Measurements from ENCODE around the gene PTBP1. TPM values are rescaled to one million over a fixed set of nuclear protein-coding genes. Genes with fewer than 3 reads are reported as not detected.

The PTBP1 gene
- polyA plus RNA-seq, 3 donors = 62.4 to 117 (median 81.6) TPM

- Histone ChIP-seq H3K4me3 (replicated peaks in 1 of 3; ENCODE audit: low read depth in 2 of 3, low read length in 3 of 3) (peak overlapping the region in 2 of 3 experiments; percentile 17 to 60), H3K4me2 (replicated peaks; ENCODE audit: extremely low read depth, low read length, poor library complexity, severe bottlenecking) (peak overlapping the region; percentile 69), H3K27ac (ENCODE audit: low read depth in 1 of 2, low read length in 2 of 2) (no peak overlapping the region), H2AFZ (ENCODE audit: insufficient read depth, low read depth, low read length, poor library complexity, severe bottlenecking) (peak overlapping the region; percentile 61), H3K79me2 (ENCODE audit: insufficient read depth, low read length) (peaks cover 66% of the 10 kb centered on the region), H3K4me1 (ENCODE audit: control insufficient read depth in 1 of 2, insufficient read depth in 2 of 2, low read length in 2 of 2) (peaks cover 60 to 63% of the 10 kb centered on the region in 2 donors), H3K27me3 (ENCODE audit: control insufficient read depth in 2 of 2, insufficient read depth in 2 of 2, low read length in 2 of 2) (no peaks in the 10 kb centered on the region), H4K20me1 (ENCODE audit: insufficient read depth, low read length) (no peaks in the 10 kb centered on the region), H3K36me3 (replicated peaks in 1 of 2; ENCODE audit: control insufficient read depth in 1 of 2, insufficient read depth in 2 of 2, low read length in 2 of 2) (no peaks in the 10 kb centered on the region), H3K9ac (ENCODE audit: insufficient read depth, low read length, poor library complexity, severe bottlenecking) (peak overlapping the region; percentile 21), H3K9me3 (replicated peaks in 1 of 2; ENCODE audit: control insufficient read depth in 1 of 2, insufficient read depth in 1 of 2, low read length in 2 of 2) (no peaks in the 10 kb centered on the region)
- H3K4me1 Mint-ChIP-seq = peaks cover 54% of the 10 kb centered on the region
- peaks cover 3 to 7% (median 5%) of the 10 kb centered on the region in 3 donors for H3K27me3 Mint-ChIP-seq (ENCODE audit: low read depth in 3 of 3)
- intact Hi-C loops (cut with micrococcal nuclease) = no loop called here
- no peaks in the 10 kb centered on the region for H3K36me3 Mint-ChIP-seq
- TF ChIP-seq, protein P1, sequence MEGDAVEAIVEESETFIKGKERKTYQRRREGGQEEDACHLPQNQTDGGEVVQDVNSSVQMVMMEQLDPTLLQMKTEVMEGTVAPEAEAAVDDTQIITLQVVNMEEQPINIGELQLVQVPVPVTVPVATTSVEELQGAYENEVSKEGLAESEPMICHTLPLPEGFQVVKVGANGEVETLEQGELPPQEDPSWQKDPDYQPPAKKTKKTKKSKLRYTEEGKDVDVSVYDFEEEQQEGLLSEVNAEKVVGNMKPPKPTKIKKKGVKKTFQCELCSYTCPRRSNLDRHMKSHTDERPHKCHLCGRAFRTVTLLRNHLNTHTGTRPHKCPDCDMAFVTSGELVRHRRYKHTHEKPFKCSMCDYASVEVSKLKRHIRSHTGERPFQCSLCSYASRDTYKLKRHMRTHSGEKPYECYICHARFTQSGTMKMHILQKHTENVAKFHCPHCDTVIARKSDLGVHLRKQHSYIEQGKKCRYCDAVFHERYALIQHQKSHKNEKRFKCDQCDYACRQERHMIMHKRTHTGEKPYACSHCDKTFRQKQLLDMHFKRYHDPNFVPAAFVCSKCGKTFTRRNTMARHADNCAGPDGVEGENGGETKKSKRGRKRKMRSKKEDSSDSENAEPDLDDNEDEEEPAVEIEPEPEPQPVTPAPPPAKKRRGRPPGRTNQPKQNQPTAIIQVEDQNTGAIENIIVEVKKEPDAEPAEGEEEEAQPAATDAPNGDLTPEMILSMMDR (IDR thresholded peaks at IDR 0.05) = no peak
- 0% methylated on average over 11 of the region's 12 CpGs for WGBS (ENCODE audit: insufficient coverage)
- peak overlapping the region in 4 of 7 donors; percentile 5 to 65 (median 64) for H3K27ac Mint-ChIP-seq
- H3K9me3 Mint-ChIP-seq = no peaks in the 10 kb centered on the region
- peak overlapping the region; percentile 68 to 83 for H3K4me3 Mint-ChIP-seq
- DNase-seq = no peak
These were observed 26.4 kb downstream of the PTBP1 start for GRCh38 chr19:823565-824121.

DNA sequence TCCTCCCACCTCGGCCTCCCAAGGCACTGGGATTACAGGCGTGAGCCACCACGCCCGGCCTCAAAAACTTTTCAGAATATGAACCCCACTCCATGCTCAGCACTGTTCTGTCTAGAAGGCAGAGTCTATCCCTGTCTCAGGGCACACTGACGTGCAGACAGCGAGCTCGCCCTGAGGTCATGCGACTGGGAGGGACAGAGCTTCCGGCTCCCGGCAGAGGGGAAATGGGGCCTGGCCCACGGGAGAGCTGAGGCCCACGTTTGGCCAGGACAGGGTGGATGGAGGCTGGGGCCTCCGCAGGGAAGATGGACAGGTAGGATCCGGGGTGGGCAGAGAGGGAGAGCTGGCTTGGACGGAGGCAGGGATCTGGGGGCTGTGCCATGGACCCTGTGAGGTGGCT is 27.6 kb downstream of the PTBP1 start:
- Histone ChIP-seq H3K9me3 (replicated peaks in 1 of 2; ENCODE audit: control insufficient read depth in 1 of 2, insufficient read depth in 1 of 2, low read length in 2 of 2) (no peaks in the 10 kb centered on the region), H3K27me3 (ENCODE audit: control insufficient read depth in 2 of 2, insufficient read depth in 2 of 2, low read length in 2 of 2) (no peaks in the 10 kb centered on the region), H3K27ac (ENCODE audit: low read depth in 1 of 2, low read length in 2 of 2) (peak overlapping the region in 1 of 2 donors; percentile 52), H3K4me1 (ENCODE audit: control insufficient read depth in 1 of 2, insufficient read depth in 2 of 2, low read length in 2 of 2) (peaks cover 69 to 76% of the 10 kb centered on the region in 2 donors), H4K20me1 (ENCODE audit: insufficient read depth, low read length) (no peaks in the 10 kb centered on the region), H3K4me2 (replicated peaks; ENCODE audit: extremely low read depth, low read length, poor library complexity, severe bottlenecking) (peak overlapping the region; percentile 67), H3K4me3 (replicated peaks in 1 of 3; ENCODE audit: low read depth in 2 of 3, low read length in 3 of 3) (peak overlapping the region in 1 of 3 experiments; percentile 52), H3K9ac (ENCODE audit: insufficient read depth, low read length, poor library complexity, severe bottlenecking) (peak overlapping the region; percentile 1), H3K79me2 (ENCODE audit: insufficient read depth, low read length) (peaks cover 78% of the 10 kb centered on the region), H2AFZ (ENCODE audit: insufficient read depth, low read depth, low read length, poor library complexity, severe bottlenecking) (peak overlapping the region; percentile 56), H3K36me3 (replicated peaks in 1 of 2; ENCODE audit: control insufficient read depth in 1 of 2, insufficient read depth in 2 of 2, low read length in 2 of 2) (no peaks in the 10 kb centered on the region)
- peak overlapping the region; percentile 53 to 92 (median 82) for H3K27ac Mint-ChIP-seq
- peak; percentile 61 to 73 (median 65) for DNase-seq
- WGBS (ENCODE audit: insufficient coverage) = 9% methylated on average over 8 of the region's 15 CpGs
- H3K4me3 Mint-ChIP-seq = peak overlapping the region; percentile 70 to 91
- peaks cover 3 to 7% (median 4%) of the 10 kb centered on the region in 3 donors for H3K27me3 Mint-ChIP-seq (ENCODE audit: low read depth in 3 of 3)
- H3K9me3 Mint-ChIP-seq = no peaks in the 10 kb centered on the region
- H3K36me3 Mint-ChIP-seq = no peaks in the 10 kb centered on the region
- intact Hi-C loops (cut with micrococcal nuclease) = no loop called here
- TF ChIP-seq, protein P1 (IDR thresholded peaks at IDR 0.05) = no peak
- H3K4me1 Mint-ChIP-seq = peaks cover 63% of the 10 kb centered on the region
